HUES48 (cell line): ENCODE measurements around the gene PNRC1.
"Not testable (repeated sequence)": the region's sequence is repeated elsewhere in the genome, so short reads cannot be mapped to it uniquely, and the experiment has no call there.

Experiments
- H3K27ac ChIP-seq: one replicate; pipeline ENCODE4 v1.7.0; 2013; ENCODE audit warnings: low read depth, low read length, inconsistent platforms
- H3K27me3 ChIP-seq: 2 replicates; pipeline ENCODE4 v1.6.1; 2013; ENCODE audit warnings: mild to moderate bottlenecking, low read length; ENCODE audit not compliant: control insufficient read depth, insufficient read depth
- H3K36me3 ChIP-seq: 2 replicates; pipeline ENCODE4 v1.6.1; 2013; ENCODE audit warnings: low read length; ENCODE audit not compliant: control insufficient read depth, insufficient read depth
- H3K4me1 ChIP-seq: 2 replicates; pipeline ENCODE4 v1.6.1; 2013; ENCODE audit warnings: mild to moderate bottlenecking, low read length; ENCODE audit not compliant: control insufficient read depth, insufficient read depth
- H3K4me3 ChIP-seq: 2 replicates; pipeline ENCODE4 v1.5.1; 2013; ENCODE audit warnings: mild to moderate bottlenecking, low read depth, low read length
- H3K9ac ChIP-seq: 2 replicates; pipeline ENCODE4 v1.6.1; 2013; ENCODE audit warnings: mild to moderate bottlenecking, low read depth, low read length, moderate library complexity
- H3K9me3 ChIP-seq: 2 replicates; pipeline ENCODE4 v1.6.1; 2013; ENCODE audit warnings: low read length; ENCODE audit not compliant: control insufficient read depth, insufficient read depth

Gene PNRC1

GRCh38 chr6:89080281-89081128 is at the start of gene PNRC1:
PNRC1 (plus strand) TSS chr6:89080751; CDS start chr6:89080895, 144 bp downstream.
- H3K9ac ChIP-seq = peak within 1 kb of the TSS; percentile 94
- H3K36me3 ChIP-seq = peaks cover 23% of the 10 kb centered on the region
- H3K27ac ChIP-seq = peak within 1 kb of the TSS; percentile 97
- H3K4me1 ChIP-seq = peaks cover 30% of the 10 kb centered on the region
- peak within 1 kb of the TSS; percentile 97 for H3K4me3 ChIP-seq
- H3K9me3 ChIP-seq = no peaks in the 10 kb centered on the region
- H3K27me3 ChIP-seq = no peaks in the 10 kb centered on the region

DNA sequence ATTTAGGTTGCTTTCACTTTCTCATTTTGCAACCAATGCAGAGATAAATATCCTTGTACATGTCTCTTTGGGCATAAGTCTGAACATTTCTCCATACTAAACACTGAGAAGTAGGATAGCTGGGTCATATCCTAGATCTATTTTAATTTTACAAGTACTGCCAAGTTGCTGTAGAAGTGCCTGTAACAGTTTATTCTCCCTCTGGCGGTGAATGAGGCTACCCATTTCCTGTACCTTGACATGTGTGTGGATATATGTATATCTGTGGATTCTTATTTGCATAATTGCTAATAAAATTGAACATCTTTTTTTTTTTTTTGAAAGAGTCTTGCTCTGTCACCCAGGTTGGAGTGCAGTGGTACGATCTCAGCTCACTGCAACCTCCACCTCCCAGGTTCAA is 48.0 kb upstream of the PNRC1 start:
- peaks cover 3% of the 10 kb centered on the region; the same call in 1 of the 2 replicates for H3K9me3 ChIP-seq
- H3K27ac ChIP-seq = no peak overlapping the region
- no peaks in the 10 kb centered on the region for H3K27me3 ChIP-seq
- H3K4me1 ChIP-seq = peaks cover 17% of the 10 kb centered on the region
- no peaks in the 10 kb centered on the region for H3K36me3 ChIP-seq
- H3K4me3 ChIP-seq = no peak overlapping the region
- H3K9ac ChIP-seq = no peak overlapping the region

DNA sequence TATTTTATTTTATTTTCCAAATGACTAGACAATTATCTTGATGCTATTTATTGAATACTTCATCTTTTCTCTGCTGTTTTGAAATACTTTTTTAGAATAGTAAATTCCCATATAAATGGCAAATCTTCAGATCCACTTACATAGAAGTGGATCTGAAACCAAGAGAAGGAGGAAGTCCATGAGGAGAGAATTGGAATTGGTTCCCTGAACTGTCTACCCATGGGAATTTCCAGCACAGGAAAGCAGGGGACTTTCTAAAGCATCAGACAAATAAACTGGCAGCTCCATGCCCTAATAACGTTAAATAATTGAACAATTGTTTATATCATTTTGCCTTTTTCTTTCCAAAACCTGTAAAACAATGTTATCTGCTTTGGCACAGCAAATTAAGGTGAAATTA is 47.1 kb upstream of the PNRC1 start:
- H3K36me3 ChIP-seq = no peaks in the 10 kb centered on the region
- H3K27me3 ChIP-seq = no peaks in the 10 kb centered on the region
- H3K9ac ChIP-seq = no peak overlapping the region
- no peak overlapping the region for H3K27ac ChIP-seq
- peaks cover 8% of the 10 kb centered on the region; the same call in 1 of the 2 replicates for H3K9me3 ChIP-seq
- H3K4me1 ChIP-seq = peaks cover 17% of the 10 kb centered on the region
- no peak overlapping the region for H3K4me3 ChIP-seq

- peaks cover 17% of the 10 kb centered on the region for H3K4me1 ChIP-seq
- H3K9ac ChIP-seq, H3K27ac ChIP-seq: not testable (repeated sequence)
Observed at GRCh38 chr6:89034116-89034515, 46.4 kb upstream of the PNRC1 start.

DNA sequence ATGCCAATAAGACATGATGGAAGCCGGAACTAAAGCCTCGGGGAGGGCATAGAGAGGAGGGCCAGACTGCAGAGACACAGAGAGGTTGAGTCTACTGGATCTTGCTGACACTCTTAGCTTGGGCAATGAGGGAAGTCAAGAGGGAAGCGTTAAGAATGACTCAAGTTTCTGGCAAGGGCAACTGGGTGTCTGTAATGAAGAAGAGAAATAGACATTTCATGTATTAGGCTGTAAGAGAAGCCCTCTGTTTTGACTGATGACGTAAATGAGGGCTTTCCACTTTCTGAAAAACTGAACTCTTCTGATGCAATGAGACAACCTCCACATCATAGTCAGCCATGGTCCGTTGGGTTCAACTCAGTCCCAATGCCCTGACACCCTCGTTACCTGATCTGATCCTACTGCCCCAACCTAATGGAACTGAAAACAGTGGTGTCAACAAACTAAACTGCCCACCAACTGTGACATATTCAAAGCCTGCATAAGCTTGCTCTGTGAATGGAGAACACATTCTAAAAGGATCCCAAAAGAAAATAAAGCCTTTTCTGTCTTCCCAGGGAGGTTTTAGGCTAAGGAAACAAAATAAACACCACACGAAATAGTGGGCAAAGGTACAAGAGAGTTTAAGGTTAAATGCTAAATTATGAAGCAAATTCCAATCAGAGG is 45.8 kb upstream of the PNRC1 start:
- H3K4me3 ChIP-seq = no peak overlapping the region
- H3K27ac ChIP-seq = peak overlapping the region; percentile 42
- H3K9me3 ChIP-seq = peaks cover 10% of the 10 kb centered on the region; the same call in 1 of the 2 replicates
- no peak overlapping the region for H3K9ac ChIP-seq
- H3K27me3 ChIP-seq = no peaks in the 10 kb centered on the region
- peaks cover 17% of the 10 kb centered on the region for H3K4me1 ChIP-seq
- no peaks in the 10 kb centered on the region for H3K36me3 ChIP-seq

More at GRCh38 chr6:89034116-89034515, 46.4 kb upstream of the PNRC1 start:
- H3K36me3 ChIP-seq, H3K27me3 ChIP-seq, H3K4me3 ChIP-seq: not testable (repeated sequence)
- H3K9me3 ChIP-seq = peaks cover 10% of the 10 kb centered on the region; the same call in 1 of the 2 replicates

GRCh38 chr6:89035252-89036101 is 45.1 kb upstream of the PNRC1 start:
- peaks cover 10% of the 10 kb centered on the region; the same call in 1 of the 2 replicates for H3K9me3 ChIP-seq
- H3K27me3 ChIP-seq = no peaks in the 10 kb centered on the region
- H3K4me3 ChIP-seq = no peak overlapping the region
- H3K9ac ChIP-seq = no peak overlapping the region
- peak overlapping the region; percentile 42 for H3K27ac ChIP-seq
- no peaks in the 10 kb centered on the region for H3K36me3 ChIP-seq
- H3K4me1 ChIP-seq = peaks cover 17% of the 10 kb centered on the region

DNA sequence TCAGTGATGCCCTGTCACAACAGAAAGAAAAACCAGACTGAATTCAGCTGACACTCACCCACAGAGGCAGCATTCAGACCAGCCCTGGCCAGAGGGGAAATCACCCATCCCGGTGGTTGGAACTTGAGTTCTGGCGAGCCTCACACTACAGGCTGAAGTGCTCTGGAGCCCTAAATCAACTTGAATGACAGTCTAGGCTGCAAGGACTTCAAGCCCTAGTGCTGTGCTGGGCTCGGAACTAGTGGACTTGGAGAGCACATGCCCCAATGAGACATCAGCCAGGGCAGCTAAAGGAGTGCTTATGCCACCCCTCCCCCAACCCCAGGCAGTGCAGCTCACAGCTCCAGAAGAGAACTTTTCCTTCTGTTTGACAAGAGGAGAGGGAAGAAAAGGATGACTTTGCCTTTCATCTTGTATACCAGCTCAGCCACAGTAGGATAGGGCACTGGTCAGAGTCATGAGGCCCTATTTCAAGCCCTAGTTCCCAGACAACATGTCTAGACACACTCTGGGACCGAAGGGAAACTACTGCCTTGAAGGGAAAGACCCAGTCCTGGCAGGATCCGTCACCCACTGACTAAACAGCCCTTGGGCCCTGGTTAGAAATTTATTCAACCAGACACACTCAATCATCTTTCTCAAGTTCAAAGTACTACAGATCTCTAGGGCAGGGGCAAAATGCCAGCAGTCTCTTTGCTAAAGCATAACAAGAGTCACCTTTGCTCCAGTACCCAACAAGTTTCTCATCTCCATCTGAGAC is 43.2 kb upstream of the PNRC1 start:
- Histone ChIP-seq H3K4me3 (no peak overlapping the region), H3K27ac (no peak overlapping the region), H3K27me3 (no peaks in the 10 kb centered on the region), H3K4me1 (peaks cover 17% of the 10 kb centered on the region), H3K9ac (no peak overlapping the region), H3K36me3 (no peaks in the 10 kb centered on the region), H3K9me3 (peaks cover 10% of the 10 kb centered on the region; the same call in 1 of the 2 replicates)

- Histone ChIP-seq H3K4me1 (peaks cover 17% of the 10 kb centered on the region), H3K9me3 (peaks cover 10% of the 10 kb centered on the region; the same call in 1 of the 2 replicates)
- H3K36me3 ChIP-seq, H3K4me3 ChIP-seq, H3K27me3 ChIP-seq, H3K9ac ChIP-seq, H3K27ac ChIP-seq: not testable (repeated sequence)
Observed at GRCh38 chr6:89037901-89038293, 42.7 kb upstream of the PNRC1 start.

DNA sequence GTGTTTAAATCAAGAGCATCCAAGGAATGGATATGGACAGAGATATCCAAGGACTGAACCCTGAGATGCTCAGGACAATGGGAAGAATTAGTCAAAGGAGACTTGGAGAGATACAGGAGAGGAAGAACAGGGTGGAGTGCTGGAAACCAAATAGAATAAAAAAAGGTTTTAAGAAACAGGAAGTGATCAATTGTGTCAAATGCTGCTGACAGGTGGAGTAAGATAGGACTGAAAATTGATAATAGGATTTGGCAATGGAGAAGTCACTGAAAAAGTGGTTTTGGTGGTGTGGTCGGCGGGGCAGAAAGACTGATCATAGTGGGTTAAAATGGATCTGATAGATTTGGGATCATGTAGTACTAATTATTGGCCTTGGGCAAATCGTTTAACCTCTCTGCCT is 37.9 kb upstream of the PNRC1 start:
- H3K9me3 ChIP-seq = peaks cover 8% of the 10 kb centered on the region; the same call in 1 of the 2 replicates
- no peak overlapping the region for H3K27ac ChIP-seq
- H3K4me1 ChIP-seq = no peaks in the 10 kb centered on the region
- no peaks in the 10 kb centered on the region for H3K27me3 ChIP-seq
- H3K9ac ChIP-seq = no peak overlapping the region
- no peaks in the 10 kb centered on the region for H3K36me3 ChIP-seq
- no peak overlapping the region for H3K4me3 ChIP-seq

DNA sequence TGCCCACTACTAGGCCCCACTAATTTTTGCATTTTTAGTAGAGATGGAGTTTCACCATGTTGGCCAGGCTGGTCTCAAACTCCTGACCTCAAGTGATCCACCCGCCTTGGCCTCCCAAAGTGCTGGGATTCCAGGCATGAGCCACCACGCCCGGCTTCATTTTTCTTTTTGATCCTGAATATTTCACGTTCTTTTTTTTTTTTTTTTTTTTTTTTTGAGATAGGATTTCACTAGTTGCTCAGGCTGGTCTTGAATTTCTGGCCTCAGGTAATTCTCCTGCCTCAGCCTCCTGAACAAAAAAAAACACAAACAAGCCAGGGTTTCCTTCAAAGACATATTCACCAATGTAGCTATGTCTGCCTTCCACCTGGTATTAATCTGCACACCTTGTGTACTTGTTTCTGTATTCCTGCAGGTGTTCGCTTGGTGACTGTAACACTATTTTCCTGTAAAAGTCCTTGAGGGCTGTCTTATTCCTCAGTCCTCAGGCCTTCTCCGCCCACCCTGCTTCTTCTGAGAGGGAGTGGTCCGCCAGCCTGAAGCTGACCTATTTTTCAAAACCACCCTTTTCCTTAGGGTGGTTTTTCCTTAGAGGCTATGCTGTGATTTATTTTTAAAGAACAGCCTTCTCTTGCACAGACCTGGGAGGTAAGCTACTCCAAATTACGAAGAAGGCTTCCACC is 36.1 kb upstream of the PNRC1 start:
- H3K27ac ChIP-seq = no peak overlapping the region
- peaks cover 6% of the 10 kb centered on the region for H3K27me3 ChIP-seq
- H3K4me1 ChIP-seq = no peaks in the 10 kb centered on the region
- no peak overlapping the region for H3K4me3 ChIP-seq
- H3K9me3 ChIP-seq = no peaks in the 10 kb centered on the region
- H3K36me3 ChIP-seq = no peaks in the 10 kb centered on the region
- H3K9ac ChIP-seq = no peak overlapping the region
